Suprapubic skin (tissue), 4 donors: ENCODE results near the gene OR8K3.

ENCODE experiments used
- EP300 ChIP-seq: sonication (generic); formaldehyde crosslinking; IDR thresholded peaks from one replicate; pipeline ENCODE4 v1.6.1; 2017; ENCODE audit warnings: antibody characterized with exemption
- POLR2AphosphoS5 ChIP-seq, 3 donors: sonication (generic); formaldehyde crosslinking; IDR thresholded peaks; one replicate each; pipeline ENCODE4 v1.6.1; 2017; ENCODE audit warnings: antibody characterized with exemption in 3 of 3
- TF ChIP-seq, protein P1 (sequence below), 2 donors: fragments of 200-600 bp in 1 of 2; fragments of 450-650 bp in 1 of 2; sonication (generic) in 1 of 2; IDR thresholded peaks; one replicate each; pipeline ENCODE4 v1.5.1; 2016 to 2019; ENCODE audit warnings: antibody characterized with exemption in 2 of 2, mild to moderate bottlenecking in 1 of 2, moderate library complexity in 1 of 2

DNA sequence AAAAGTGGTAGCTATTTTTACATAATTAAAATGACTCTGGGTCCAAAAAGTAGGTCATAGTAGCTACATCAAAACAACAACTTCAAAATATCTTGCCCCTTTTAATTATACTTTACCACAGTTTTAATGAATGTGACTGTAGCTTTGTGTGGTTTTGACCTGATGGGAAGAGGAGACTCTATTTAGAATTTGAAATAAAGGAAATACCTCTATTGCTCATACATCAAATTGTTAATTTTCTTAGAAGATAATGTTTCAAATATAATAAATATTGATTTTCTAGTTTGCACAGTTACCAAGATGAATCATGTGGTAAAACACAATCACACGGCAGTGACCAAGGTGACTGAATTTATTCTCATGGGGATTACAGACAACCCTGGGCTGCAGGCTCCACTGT lies 30.8 kb downstream of the OR8K3 start, which contains the start of gene OR8K1:
- TF ChIP-seq POLR2AphosphoS5 (IDR thresholded peaks at IDR 0.05) (no peak), EP300 (no peak)
- TF ChIP-seq, protein P1, sequence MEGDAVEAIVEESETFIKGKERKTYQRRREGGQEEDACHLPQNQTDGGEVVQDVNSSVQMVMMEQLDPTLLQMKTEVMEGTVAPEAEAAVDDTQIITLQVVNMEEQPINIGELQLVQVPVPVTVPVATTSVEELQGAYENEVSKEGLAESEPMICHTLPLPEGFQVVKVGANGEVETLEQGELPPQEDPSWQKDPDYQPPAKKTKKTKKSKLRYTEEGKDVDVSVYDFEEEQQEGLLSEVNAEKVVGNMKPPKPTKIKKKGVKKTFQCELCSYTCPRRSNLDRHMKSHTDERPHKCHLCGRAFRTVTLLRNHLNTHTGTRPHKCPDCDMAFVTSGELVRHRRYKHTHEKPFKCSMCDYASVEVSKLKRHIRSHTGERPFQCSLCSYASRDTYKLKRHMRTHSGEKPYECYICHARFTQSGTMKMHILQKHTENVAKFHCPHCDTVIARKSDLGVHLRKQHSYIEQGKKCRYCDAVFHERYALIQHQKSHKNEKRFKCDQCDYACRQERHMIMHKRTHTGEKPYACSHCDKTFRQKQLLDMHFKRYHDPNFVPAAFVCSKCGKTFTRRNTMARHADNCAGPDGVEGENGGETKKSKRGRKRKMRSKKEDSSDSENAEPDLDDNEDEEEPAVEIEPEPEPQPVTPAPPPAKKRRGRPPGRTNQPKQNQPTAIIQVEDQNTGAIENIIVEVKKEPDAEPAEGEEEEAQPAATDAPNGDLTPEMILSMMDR (IDR thresholded peaks at IDR 0.05) = no peak
